ENCODE measurements around the gene TUBGCP3.

Gene TUBGCP3

GRCh38 chr13:112592647-112593046, 4.7 kb upstream of the TUBGCP3 start:
- peaks cover 5% of the 10 kb centered on the region; the same call in 1 of the 2 replicates for H3K9me3 ChIP-seq (ENCODE audit: control insufficient read depth, insufficient read depth, low read length)
- H3F3A ChIP-seq (ENCODE audit: control insufficient read depth, insufficient read depth), result peaks cover 5% of the 10 kb centered on the region; the same call in 1 of the 2 replicates
- H3K36me3 ChIP-seq (ENCODE audit: control insufficient read depth, low read length), result peaks cover 2% of the 10 kb centered on the region
- no peak for TF ChIP-seq EZH2phosphoT487 (IDR thresholded peaks at IDR 0.05; ENCODE audit: borderline replicate concordance, low read length)
- TF ChIP-seq CTCF (IDR thresholded peaks at IDR 0.05; ENCODE audit: low read depth, low read length, poor library complexity, severe bottlenecking), result no peak
- no peak overlapping the region for H3K4me3 ChIP-seq (ENCODE audit: low read length)
- H3K27ac ChIP-seq (ENCODE audit: low read depth, low read length), result no peak overlapping the region
- peaks cover 8% of the 10 kb centered on the region for H3K4me1 ChIP-seq (ENCODE audit: control insufficient read depth, low read length)
- peaks cover 12% of the 10 kb centered on the region for H3K79me2 ChIP-seq (ENCODE audit: control insufficient read depth, low read length)
- H3K4me2 ChIP-seq (ENCODE audit: low read length), result no peak overlapping the region
- no peaks in the 10 kb centered on the region for H4K20me1 ChIP-seq (ENCODE audit: control insufficient read depth, insufficient read depth, low read depth, low read length)
- H3K27me3 ChIP-seq (ENCODE audit: control insufficient read depth, low read length), result peaks cover 25% of the 10 kb centered on the region
- no peaks in the 10 kb centered on the region; the same call in 1 of the 2 replicates for H3K9me2 ChIP-seq (replicated peaks; ENCODE audit: control insufficient read depth, low read length)

GRCh38 chr13:112592181-112592580, 4.2 kb upstream of the TUBGCP3 start:
- Histone ChIP-seq H3K4me3 (ENCODE audit: low read length) (no peak overlapping the region), H3K9me2 (replicated peaks; ENCODE audit: control insufficient read depth, low read length) (no peaks in the 10 kb centered on the region; the same call in 1 of the 2 replicates)

GRCh38 chr13:112588490-112589297, 741 bp upstream of the TUBGCP3 start:
- Histone ChIP-seq H3K27me3 (ENCODE audit: control insufficient read depth, low read length) (no peaks in the 10 kb centered on the region), H3K9me3 (ENCODE audit: control insufficient read depth, insufficient read depth, low read length) (no peaks in the 10 kb centered on the region), H3K4me3 (ENCODE audit: low read length) (peak overlapping the region; percentile 96), H3K9me2 (replicated peaks; ENCODE audit: control insufficient read depth, low read length) (no peaks in the 10 kb centered on the region; the same call in 1 of the 2 replicates), H3K36me3 (ENCODE audit: control insufficient read depth, low read length) (peaks cover 26% of the 10 kb centered on the region), H3K27ac (ENCODE audit: low read depth, low read length) (peak overlapping the region; percentile 79), H3F3A (ENCODE audit: control insufficient read depth, insufficient read depth) (peaks cover 9% of the 10 kb centered on the region), H4K20me1 (ENCODE audit: control insufficient read depth, insufficient read depth, low read depth, low read length) (no peaks in the 10 kb centered on the region), H3K4me1 (ENCODE audit: control insufficient read depth, low read length) (peaks cover 39% of the 10 kb centered on the region), H3K4me2 (ENCODE audit: low read length) (peak overlapping the region; percentile 87), H3K79me2 (ENCODE audit: control insufficient read depth, low read length) (peaks cover 52% of the 10 kb centered on the region)
- TF ChIP-seq EZH2phosphoT487 (IDR thresholded peaks at IDR 0.05; ENCODE audit: borderline replicate concordance, low read length), result no peak
- TF ChIP-seq CTCF (IDR thresholded peaks at IDR 0.05; ENCODE audit: low read depth, low read length, poor library complexity, severe bottlenecking), result no peak

More at GRCh38 chr13:112592181-112592580, 4.2 kb upstream of the TUBGCP3 start:
- Histone ChIP-seq H3K27ac (ENCODE audit: low read depth, low read length) (no peak overlapping the region), H3K4me1 (ENCODE audit: control insufficient read depth, low read length) (peaks cover 8% of the 10 kb centered on the region), H4K20me1 (ENCODE audit: control insufficient read depth, insufficient read depth, low read depth, low read length) (no peaks in the 10 kb centered on the region), H3K4me2 (ENCODE audit: low read length) (no peak overlapping the region), H3K36me3 (ENCODE audit: control insufficient read depth, low read length) (peaks cover 7% of the 10 kb centered on the region), H3K9me3 (ENCODE audit: control insufficient read depth, insufficient read depth, low read length) (peaks cover 5% of the 10 kb centered on the region; the same call in 1 of the 2 replicates), H3K79me2 (ENCODE audit: control insufficient read depth, low read length) (peaks cover 17% of the 10 kb centered on the region), H3K27me3 (ENCODE audit: control insufficient read depth, low read length) (peaks cover 20% of the 10 kb centered on the region), H3F3A (ENCODE audit: control insufficient read depth, insufficient read depth) (peaks cover 5% of the 10 kb centered on the region; the same call in 1 of the 2 replicates)
- TF ChIP-seq CTCF (IDR thresholded peaks at IDR 0.05; ENCODE audit: low read depth, low read length, poor library complexity, severe bottlenecking) (no peak), EZH2phosphoT487 (IDR thresholded peaks at IDR 0.05; ENCODE audit: borderline replicate concordance, low read length) (no peak)

All from DOHH2 (cell line).